ENCODE measurements around the gene C10orf71. TPM values are rescaled to one million over a fixed set of nuclear protein-coding genes. Genes with fewer than 3 reads are reported as not detected.

C10orf71 gene
- total RNA-seq, 1 experiment from 2014 or later, result not detected

- H3K9me3 Mint-ChIP-seq (ENCODE audit: unreplicated experiment), result no peaks in the 10 kb centered on the region
- peaks cover 59% of the 10 kb centered on the region for H3K27me3 Mint-ChIP-seq (ENCODE audit: insufficient read depth, unreplicated experiment)
- TF ChIP-seq CTCF (IDR thresholded peaks at IDR 0.05; ENCODE audit: unreplicated experiment), result no peak
- CTCF ChIA-PET, result no interaction called here
- H3K4me3 Mint-ChIP-seq (ENCODE audit: unreplicated experiment), result no peak overlapping the region
- DNase-seq (ENCODE audit: unreplicated experiment), result no peak
- BruUV-seq (replicated peaks), result no TSS peak
- peaks cover 6% of the 10 kb centered on the region for H3K4me1 Mint-ChIP-seq (ENCODE audit: insufficient read depth, unreplicated experiment)
- POLR2A ChIA-PET, result no interaction called here
- intact Hi-C loops (cut with micrococcal nuclease), result no loop called here
- H3K36me3 Mint-ChIP-seq (ENCODE audit: insufficient read depth, unreplicated experiment), result no peaks in the 10 kb centered on the region
- H3K27ac Mint-ChIP-seq (ENCODE audit: low read depth, unreplicated experiment), result no peak overlapping the region
Measured at GRCh38 chr10:49332768-49333167, 33.8 kb downstream of the C10orf71 start.

- ChIA-PET CTCF (no interaction called here), POLR2A (no interaction called here)
- no TSS peak for BruUV-seq (replicated peaks)
- Mint-ChIP-seq H3K36me3 (ENCODE audit: insufficient read depth, unreplicated experiment) (no peaks in the 10 kb centered on the region), H3K4me1 (ENCODE audit: insufficient read depth, unreplicated experiment) (peaks cover 6% of the 10 kb centered on the region), H3K9me3 (ENCODE audit: unreplicated experiment) (no peaks in the 10 kb centered on the region), H3K27me3 (ENCODE audit: insufficient read depth, unreplicated experiment) (peaks cover 59% of the 10 kb centered on the region), H3K4me3 (ENCODE audit: unreplicated experiment) (no peak overlapping the region), H3K27ac (ENCODE audit: low read depth, unreplicated experiment) (no peak overlapping the region)
- intact Hi-C loops (cut with micrococcal nuclease), result no loop called here
- DNase-seq (ENCODE audit: unreplicated experiment), result no peak
- no peak for TF ChIP-seq CTCF (IDR thresholded peaks at IDR 0.05; ENCODE audit: unreplicated experiment)
Measured at GRCh38 chr10:49333192-49333591, 34.2 kb downstream of the C10orf71 start.

GRCh38 chr10:49334964-49335363, 36.0 kb downstream of the C10orf71 start:
- no peak for DNase-seq (ENCODE audit: unreplicated experiment)
- intact Hi-C loops (cut with micrococcal nuclease), result no loop called here
- POLR2A ChIA-PET, result no interaction called here
- Mint-ChIP-seq H3K27me3 (ENCODE audit: insufficient read depth, unreplicated experiment) (peaks cover 56% of the 10 kb centered on the region), H3K9me3 (ENCODE audit: unreplicated experiment) (no peaks in the 10 kb centered on the region), H3K27ac (ENCODE audit: low read depth, unreplicated experiment) (no peak overlapping the region), H3K4me3 (ENCODE audit: unreplicated experiment) (no peak overlapping the region), H3K4me1 (ENCODE audit: insufficient read depth, unreplicated experiment) (no peaks in the 10 kb centered on the region), H3K36me3 (ENCODE audit: insufficient read depth, unreplicated experiment) (no peaks in the 10 kb centered on the region)
- CTCF ChIA-PET, result no interaction called here
- no peak for TF ChIP-seq CTCF (IDR thresholded peaks at IDR 0.05; ENCODE audit: unreplicated experiment)
- no TSS peak for BruUV-seq (replicated peaks)

GRCh38 chr10:49335364-49335972, 36.5 kb downstream of the C10orf71 start:
- BruUV-seq (replicated peaks), result no TSS peak
- Mint-ChIP-seq H3K27ac (ENCODE audit: low read depth, unreplicated experiment) (no peak overlapping the region), H3K27me3 (ENCODE audit: insufficient read depth, unreplicated experiment) (peaks cover 51% of the 10 kb centered on the region), H3K36me3 (ENCODE audit: insufficient read depth, unreplicated experiment) (no peaks in the 10 kb centered on the region), H3K4me1 (ENCODE audit: insufficient read depth, unreplicated experiment) (no peaks in the 10 kb centered on the region), H3K4me3 (ENCODE audit: unreplicated experiment) (no peak overlapping the region), H3K9me3 (ENCODE audit: unreplicated experiment) (no peaks in the 10 kb centered on the region)
- no peak for TF ChIP-seq CTCF (IDR thresholded peaks at IDR 0.05; ENCODE audit: unreplicated experiment)
- POLR2A ChIA-PET, result no interaction called here
- intact Hi-C loops (cut with micrococcal nuclease), result no loop called here
- CTCF ChIA-PET, result no interaction called here
- no peak for DNase-seq (ENCODE audit: unreplicated experiment)

Data from MCF 10A (cell line).